ENCODE results near the gene FGF5.

GRCh38 chr4:80237992-80238391 lies 28.5 kb upstream of the FGF5 start:
- TF ChIP-seq ZNF155 (tag by site-specific recombination; IDR thresholded peaks at IDR 0.05) = no peak
- no peak for TF ChIP-seq CTCF (tag by site-specific recombination; IDR thresholded peaks at IDR 0.05)
- no peak for TF ChIP-seq SCRT1 (tag by site-specific recombination; IDR thresholded peaks at IDR 0.05; ENCODE audit: borderline replicate concordance)
- no peak for TF ChIP-seq ZNF23 (tag by site-specific recombination; IDR thresholded peaks at IDR 0.05; ENCODE audit: borderline replicate concordance)
- TF ChIP-seq ZNF274 (IDR thresholded peaks at IDR 0.05; ENCODE audit: low read length) = no peak
- no peak for TF ChIP-seq ZNF274 (tag by site-specific recombination; IDR thresholded peaks at IDR 0.05; ENCODE audit: borderline replicate concordance)
- no peak for TF ChIP-seq PRDM6 (tag by site-specific recombination; IDR thresholded peaks at IDR 0.05)
- no peak for TF ChIP-seq ZNF416 (tag by site-specific recombination; IDR thresholded peaks at IDR 0.05)
- TF ChIP-seq ZFP37 (tag by site-specific recombination; IDR thresholded peaks at IDR 0.05) = no peak
- TF ChIP-seq FEZF1 (tag by site-specific recombination; IDR thresholded peaks at IDR 0.05) = no peak
- TF ChIP-seq ZNF792 (tag by site-specific recombination; IDR thresholded peaks at IDR 0.05) = no peak
- TF ChIP-seq ZBTB49 (tag by site-specific recombination; IDR thresholded peaks at IDR 0.05; ENCODE audit: low read depth) = no peak
